Measurements from ENCODE around the gene FLNC. TPM values are rescaled to one million over a fixed set of nuclear protein-coding genes. Genes with fewer than 3 reads are reported as not detected.
A peak's percentile ranks its signal among the peaks of the same experiment; 100 is the strongest.

Gene FLNC
- total RNA-seq, 1 donor from 2014 or later, result 204 TPM

DNA sequence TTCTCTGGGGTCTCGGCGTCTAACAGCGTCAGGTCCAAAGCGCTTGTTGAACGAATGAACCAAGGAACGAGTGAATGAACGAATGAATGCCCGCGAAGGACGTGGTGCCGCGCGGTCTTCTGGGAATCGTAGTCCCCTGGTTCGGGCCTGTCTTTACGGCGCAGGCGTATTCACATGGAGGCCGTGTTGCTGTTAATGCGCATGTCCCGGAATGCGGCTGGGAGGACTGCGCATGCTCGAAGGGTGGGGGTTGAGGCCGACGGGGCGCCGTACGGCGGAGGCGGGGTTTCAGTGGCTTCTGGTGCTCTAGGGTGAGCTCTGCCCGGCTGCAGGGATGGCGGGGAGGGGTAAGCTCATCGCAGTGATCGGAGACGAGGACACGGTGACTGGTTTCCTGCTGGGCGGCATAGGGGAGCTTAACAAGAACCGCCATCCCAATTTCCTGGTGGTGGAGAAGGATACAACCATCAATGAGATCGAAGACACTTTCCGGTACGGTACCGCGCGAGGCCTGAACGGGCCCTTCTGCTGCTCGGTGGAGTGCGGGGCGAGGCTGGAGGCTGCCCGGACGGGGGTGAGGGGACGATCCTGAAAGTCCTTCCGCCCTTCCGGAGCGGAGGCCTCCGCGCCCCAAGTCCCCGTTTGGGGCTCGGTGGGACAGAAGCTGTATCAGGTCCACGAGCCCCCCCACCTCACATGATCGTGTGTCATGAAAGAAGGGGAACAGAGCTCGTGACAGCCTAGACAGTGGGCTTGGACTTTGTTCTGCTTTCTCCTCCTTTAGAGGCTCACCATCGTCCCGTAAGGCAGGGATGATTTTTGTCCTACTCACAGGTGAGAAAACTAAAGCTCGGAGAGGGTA is 32.6 kb downstream of the FLNC start, which contains the start of gene ATP6V1F:
ATP6V1F (plus strand) TSS at position 286 of the 862 bp plus-strand sequence; CDS start at position 335, 49 bp downstream.
- peak; percentile 99 for DNase-seq (ENCODE audit: low spot score)

DNA sequence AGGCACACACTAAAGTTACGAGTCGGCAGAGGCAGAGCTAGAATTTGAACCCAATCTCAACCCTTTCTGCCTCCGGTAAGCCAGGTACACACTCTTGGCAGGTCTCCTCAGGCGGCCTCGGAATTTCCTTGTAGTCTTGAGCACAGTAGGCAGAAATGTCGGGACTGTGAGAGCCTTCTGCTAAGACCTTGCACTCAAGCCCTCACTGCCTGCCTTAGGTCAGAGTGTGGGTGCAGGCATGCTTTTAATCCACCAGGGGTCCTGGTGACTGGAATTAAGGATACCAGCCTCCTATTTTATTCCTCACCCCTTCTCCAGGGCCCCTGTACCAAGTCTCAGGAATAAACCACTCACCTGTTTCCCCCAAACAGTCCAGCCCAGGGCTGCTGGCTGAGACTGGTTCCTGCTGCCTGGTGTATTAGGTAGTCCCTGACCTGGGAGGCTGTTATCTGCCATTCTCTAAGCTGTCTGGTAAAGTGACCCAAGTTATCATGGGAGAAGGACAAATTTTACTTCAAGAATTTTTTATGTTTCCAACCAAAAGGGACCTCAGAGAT is 33.3 kb downstream of the FLNC start:
- peak; percentile 49 for DNase-seq (ENCODE audit: low spot score)

DNA sequence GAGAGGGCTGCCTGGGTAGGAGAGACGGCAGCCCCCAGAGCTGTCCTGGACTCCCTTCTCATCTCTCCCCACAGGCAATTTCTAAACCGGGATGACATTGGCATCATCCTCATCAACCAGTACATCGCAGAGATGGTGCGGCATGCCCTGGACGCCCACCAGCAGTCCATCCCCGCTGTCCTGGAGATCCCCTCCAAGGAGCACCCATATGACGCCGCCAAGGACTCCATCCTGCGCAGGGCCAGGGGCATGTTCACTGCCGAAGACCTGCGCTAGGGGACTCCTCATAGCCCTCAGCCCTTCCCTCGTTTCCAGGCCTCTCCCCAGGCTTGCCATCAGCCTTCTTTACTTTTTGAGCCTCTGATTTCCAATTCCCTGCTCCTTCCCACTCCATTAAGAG is 35.1 kb downstream of the FLNC start:
- DNase-seq (ENCODE audit: low spot score), result no peak

DNA sequence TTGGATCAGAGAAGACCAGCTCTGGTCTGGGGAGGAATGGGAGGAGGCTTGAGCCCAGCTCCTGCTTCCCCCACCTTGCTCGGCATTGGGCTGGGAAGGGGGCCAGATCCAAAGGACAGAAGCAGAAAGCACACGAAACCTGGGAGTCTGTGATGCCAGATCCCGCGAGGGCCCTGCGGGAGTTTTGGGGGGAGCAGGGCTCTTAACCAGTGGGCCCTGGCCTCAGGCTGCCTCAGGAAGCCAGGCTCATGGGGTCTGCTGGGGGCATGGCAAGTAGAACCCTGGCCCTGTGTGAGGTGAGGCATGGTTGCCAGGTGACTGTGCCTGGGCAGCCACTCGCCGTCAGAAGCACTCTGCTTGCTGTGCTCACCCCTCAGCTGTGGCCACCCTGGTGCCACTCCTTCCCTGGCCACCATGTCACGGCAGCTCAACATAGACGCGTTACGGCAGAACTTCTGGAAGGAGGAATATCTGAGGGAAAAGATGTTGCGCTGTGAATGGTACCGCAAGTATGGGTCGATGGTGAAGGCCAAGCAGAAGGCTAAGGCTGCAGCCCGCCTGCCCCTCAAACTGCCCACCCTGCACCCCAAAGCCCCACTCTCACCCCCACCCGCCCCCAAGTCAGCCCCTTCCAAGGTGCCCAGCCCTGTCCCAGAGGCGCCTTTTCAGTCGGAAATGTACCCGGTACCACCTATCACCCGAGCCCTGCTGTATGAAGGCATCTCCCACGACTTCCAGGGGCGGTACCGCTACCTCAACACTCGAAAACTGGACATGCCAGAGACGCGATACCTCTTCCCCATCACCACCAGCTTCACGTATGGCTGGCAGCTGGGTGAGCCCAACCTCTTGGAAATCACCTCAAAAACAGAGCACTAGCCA is 36.0 kb downstream of the FLNC start:
- DNase-seq (ENCODE audit: low spot score), result no peak

DNA sequence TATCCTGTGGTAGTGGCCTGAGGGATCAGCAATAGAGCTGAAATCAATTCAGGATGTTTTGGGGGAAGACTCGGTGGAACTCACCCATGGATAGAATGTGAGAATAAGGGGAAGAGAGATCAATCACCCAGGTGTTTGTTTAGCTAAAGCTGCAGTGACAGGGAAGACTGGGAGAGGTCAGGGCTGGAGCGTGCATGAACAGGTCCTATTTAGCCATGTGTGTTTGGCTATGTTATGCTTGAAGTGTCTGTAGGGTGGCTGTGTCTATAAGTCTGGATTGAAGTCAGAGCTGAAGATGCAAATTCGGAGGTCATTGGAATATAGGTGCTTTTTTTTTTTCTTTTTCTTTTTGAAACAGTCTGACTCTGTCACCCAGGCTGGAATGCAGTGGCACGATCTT is 37.0 kb downstream of the FLNC start:
- DNase-seq (ENCODE audit: low spot score), result no peak

DNA sequence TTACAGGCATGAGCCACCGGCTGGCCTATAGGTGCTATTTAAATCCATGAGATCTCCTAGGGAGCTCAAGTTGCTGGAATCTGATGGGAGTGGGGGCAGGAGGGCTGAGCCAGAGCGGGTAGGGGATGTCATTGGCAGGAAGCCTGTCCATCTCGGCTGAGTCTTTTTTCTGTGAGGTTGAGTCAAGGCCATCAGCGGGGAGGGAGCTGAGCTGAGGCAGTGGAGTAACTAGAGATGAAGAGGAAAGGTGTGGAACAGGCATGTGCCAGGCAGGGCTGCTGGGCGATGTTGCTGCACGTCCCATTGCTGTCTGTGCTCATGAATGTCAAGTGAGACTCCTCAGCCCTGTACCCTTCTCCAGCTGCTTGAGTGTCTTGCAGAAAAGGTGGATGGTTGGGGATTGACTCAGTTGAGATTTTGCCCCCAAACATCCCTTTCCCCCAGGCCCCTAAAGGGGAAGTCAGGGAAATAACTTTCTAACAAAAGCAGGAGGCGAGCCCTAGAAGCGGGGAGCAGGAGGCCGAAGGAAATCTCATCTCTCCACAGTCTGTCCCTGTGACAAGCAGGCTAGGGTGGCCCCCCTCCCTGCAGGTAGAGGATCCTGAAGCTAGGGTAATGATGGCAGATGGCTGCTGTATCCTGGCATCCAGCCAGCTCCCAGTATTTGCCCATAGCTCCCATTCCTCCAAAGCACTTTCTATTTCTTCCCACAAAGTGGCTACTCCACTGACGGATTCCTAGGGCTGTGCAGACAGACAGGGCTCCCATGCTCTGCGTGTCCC is 37.8 kb downstream of the FLNC start:
- peak; percentile 44 for DNase-seq (ENCODE audit: low spot score)

DNA sequence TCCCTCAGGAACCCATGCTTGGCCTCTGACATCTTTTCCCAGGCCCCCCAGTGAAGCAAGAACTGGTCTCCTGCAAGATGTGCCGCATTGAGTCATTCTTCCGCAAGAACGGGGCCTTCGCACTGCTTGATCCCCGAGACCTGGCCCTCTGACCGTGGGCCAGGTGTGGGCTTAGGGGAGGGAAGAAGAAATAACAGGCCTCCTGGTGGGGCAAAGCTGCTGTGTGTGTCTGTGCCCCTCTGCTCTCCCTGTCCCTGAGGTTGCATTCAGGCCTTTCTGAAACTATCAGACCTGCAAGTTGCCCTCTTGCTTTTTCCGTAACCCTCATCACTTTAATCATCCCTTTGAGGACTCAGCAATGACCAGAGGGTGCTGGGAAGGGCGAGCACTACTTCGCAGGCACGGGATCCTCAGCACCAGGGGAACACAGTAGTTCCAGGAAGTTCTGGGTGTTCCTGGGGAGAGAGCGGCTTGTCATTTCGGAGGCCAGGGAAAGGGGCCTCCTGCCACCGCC is 38.5 kb downstream of the FLNC start:
- no peak for DNase-seq (ENCODE audit: low spot score)

DNA sequence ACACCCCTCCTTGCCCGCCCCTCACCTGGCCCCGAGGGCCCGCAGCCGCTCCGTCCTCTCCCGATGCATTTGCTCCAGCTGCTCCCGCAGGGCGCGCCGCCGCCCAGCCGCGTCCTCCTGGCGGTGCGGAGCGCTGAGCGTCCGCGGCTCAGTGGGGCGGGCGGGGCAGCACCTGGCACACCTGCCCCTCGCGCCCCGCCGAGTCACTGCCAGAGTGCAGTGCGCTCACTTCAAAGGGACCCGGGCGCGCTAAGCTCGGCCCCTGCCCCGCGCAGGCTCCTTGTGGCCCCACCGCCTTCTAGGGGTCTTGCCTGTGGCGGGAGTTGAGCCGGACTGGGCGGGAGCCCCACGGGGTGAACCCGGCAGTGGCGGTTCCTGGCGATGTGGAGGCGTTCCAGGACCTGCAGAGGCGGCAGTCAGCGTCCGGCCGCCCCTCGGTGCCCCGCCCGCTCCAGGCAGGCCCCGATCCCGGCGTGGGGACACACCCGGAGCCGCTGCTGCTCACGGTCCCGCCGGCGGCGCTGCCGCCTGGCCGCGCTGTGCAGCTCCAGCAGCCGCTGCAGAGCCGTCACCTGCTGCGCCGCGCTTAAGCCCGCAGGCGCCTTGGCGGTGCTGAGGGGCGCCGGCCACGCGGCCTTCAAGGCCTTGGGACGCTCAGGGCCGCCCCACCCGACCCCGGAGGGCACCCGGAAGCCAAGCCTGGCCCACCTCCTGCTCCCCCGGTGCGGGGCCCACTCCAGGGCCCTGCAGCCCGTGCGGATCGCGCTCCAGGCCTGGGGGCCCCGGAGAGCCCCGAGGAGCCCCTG is 39.1 kb downstream of the FLNC start:
- DNase-seq (ENCODE audit: low spot score), result peak; percentile 32

DNA sequence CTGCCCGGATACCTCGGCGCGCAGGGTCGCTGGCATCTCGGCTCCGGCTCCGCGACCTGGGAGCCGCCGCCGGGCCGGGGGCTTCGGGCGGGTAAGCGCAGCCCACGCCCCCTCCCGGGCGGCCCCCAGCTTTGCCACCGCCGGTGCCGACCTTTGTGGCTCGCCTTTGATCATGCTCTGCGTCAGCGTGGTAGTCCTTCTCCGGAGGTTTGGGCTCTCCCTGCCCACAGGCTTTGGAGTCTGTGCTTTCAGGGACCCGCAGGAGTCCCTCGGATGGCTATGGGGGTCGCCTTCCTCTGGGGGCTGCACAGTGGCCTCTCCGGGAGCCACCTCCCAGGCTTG is 39.7 kb downstream of the FLNC start:
- no peak for DNase-seq (ENCODE audit: low spot score)

DNA sequence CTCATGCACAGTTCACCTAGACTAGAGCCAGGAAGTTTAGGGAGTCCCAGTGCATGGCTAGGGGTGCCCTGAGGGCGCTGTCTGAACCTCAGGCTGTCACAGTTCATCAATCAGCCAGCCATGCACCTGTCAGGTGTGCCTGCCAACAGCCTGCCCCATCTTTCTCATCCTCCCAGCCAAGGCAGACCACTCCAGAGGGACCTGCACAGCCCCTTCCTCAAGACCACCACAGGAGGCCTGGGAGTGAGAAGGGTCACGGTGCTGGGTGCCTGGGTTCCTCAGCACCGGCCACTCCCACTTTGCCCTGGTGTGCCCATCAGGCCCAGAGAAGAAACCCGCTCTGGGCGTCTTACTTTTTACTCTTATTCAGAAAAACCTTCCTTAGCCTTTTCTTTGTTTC is 40.8 kb downstream of the FLNC start:
- DNase-seq (ENCODE audit: low spot score), result no peak

DNA sequence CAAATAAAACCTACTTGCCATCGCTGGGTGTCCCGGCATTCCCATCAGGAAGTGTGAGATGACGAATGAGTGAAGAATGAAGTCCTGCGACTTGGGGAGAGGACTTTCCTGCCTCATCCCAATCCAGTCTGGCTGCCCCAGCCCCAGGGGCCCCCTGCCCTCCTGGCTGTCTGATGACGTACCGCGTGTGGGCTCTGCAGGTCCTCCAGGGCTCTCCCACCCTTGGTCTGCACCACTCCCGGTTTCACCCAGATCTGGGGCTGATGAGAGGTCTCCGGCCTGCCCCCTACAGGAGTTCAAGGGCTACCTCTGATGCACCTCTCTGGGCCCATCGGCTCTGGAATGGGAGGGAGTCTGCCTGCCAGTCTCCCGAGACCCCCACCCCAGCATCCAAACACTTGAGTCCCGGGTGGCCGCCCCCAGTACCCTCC is 42.2 kb downstream of the FLNC start:
- no peak for DNase-seq (ENCODE audit: low spot score)

DNA sequence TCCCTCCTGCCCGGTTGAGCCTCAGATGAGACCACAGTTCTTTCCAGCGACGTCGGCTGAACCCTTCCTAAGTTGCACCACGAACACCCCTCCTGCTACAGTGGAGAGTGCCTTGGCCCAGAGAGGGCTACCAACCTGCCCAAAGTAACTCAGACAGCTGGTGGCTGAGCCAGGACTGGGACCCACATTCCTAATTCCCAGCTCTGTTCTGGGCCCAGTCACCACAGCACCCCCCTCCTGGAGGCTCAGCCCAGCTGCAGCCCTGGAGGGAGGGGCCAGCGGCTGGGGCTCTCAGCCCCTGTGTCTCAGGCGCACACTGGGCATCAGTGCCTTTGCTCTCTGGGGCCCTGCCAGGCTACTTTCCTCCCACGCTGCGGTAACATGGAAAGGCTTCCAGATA is 43.0 kb downstream of the FLNC start:
- no peak for DNase-seq (ENCODE audit: low spot score)

DNA sequence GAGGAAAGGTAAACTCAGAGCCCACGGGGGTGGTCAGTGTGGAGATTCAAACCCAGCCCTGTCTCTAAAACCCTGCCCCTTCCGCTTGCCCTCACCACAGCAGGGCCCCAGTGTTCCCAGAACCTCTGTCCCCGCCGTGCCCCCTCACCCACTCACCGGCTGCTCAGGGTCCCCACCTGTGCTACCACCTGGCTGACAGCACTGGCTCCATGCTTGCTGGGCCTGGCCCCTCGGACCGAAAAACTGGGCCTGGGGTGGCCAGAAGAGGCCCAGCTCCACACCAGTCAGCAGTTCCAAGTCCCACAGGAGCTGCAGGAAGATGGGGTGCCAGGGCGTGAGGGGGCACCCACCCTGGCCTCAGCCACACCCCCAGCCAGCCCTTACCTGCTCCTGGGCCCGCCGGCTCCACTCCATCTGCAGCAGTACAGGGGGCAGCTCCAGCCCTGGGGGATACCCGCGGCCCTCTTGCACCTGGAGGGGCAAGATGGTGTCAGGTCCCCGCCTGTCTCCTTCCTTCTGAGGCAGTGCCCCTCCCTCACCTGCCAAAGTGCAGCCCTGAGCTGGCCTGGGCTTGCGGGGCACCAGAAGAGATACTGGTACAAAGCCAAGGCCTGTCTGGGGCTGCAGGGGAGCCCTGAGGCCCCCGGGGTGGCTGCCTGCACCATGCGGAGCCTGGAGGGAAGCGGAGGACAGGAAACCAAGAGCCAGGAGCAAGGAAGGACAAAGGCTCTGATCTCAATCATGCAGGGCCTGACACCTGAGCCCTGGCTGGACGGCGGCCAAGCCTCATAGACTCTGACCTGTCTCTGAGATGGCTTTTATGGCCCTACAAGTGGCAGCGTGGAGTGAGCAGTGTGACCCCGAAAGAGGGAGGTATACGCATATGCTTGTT is 44.2 kb downstream of the FLNC start:
- DNase-seq (ENCODE audit: low spot score), result no peak

DNA sequence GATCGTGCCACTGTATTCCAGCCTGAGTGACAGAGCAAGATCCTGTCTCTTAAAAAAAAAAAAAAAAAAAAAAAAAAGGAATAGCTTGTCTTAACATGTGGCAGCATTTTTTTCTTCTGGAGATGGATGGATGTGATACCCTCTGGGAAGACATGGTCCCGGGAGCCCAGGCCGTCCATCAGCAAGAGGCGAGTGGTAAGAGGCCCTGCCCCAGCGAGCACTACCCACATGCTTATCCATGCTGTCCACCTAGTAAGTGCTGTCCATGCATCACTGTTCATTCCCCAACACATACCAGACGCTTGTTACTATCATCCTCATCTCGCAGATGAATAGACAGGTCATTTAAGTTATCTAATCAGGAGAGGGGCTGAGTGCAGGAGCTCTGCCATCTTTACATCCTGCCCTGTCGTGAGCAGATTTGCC is 45.3 kb downstream of the FLNC start:
- no peak for DNase-seq (ENCODE audit: low spot score)

DNA sequence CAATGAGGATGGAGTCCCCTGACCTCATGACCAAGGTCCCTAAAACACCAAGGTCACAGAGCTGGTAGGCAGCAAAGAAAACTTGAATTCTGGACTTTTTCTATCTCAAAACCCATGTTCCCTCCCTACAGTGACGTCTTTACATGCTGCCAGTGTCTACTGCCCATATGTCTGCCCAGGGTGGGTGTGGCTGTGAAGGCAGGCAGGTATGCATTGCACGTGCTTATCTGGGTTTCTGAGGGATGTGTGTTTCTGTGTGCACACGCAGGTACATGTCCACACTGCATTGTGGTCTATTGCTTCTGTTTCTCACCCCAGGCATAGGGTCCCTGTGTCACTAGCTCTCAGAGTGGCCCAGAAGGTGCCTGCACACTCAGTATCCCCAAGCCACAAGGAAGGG is 45.9 kb downstream of the FLNC start:
- DNase-seq (ENCODE audit: low spot score), result no peak

DNA sequence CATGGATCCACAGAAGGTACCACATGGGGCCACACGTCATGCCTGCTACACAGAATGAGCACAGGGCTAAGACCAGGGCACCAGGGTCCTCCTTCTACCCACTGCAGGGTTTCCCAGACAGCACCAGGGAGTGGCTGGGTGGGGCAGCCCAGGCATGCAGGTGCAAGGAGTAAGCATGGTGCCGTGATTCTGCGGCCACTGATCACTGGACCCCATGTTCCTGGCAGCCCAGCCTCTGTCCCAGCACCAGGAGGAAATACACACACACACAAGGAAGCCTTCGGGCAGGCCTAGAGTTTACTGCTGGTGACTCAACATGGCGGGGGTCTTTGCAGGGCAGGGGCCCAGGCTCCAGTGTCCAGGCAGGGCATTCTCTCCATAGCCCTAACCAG is 46.4 kb downstream of the FLNC start:
- DNase-seq (ENCODE audit: low spot score), result no peak

DNA sequence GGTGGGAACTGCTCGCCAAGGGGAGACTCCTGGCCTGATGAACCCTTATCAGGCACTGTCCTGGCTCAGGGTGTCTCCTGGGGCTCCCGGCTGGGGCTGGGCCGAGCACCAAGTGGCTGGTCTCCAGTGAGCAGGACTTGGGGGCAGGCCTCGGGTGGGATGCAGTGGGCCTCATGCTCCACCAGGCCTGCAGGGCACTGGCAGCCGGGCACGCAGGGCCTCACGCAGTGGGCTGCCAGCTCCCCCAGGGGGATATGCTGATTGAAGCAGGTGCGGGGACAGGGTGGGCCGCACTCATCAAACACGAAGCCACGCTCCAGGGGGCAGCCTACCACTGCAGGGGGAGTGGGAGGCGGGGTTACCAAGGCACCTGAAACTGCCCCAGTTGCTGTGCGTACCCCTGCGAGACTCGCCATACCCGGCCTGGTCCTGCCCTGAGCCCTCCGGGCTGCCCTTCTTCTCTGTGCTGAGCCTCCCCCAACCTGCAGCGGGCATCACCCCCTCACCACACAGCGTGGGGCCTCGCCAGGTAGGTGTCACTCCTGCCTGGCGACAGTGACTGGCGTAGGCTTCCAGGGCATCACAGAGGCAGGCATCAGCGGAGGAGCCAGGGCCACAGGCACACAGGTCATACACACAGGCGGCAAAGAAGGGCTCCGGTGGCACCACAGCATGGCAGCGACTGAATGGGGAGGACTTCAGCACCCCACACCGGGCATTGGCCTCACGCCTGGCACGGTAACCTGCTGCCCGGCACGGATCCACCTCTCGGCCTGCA is 47.0 kb downstream of the FLNC start:
- no peak for DNase-seq (ENCODE audit: low spot score)

DNA sequence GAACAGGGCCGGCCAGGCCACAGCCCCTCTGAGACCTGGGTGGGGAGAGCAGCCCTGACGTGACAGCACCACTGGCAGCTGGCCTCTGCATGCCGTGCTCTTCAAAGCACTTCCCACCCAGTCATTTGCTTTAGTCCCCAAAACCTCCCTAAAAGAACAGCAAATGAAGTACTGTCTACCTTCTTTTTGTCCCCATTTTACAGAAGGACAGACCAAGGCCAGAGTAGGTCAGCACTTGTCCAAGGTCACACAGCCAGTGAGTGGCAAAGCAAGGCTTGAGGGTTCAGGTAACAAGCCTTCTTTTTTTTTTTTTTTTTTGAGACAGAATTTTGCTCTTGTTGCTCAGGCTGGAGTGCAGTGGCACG is 47.5 kb downstream of the FLNC start:
- DNase-seq (ENCODE audit: low spot score), result no peak
